ENCODE data around the gene ZBTB7C. TPM values are rescaled to one million over a fixed set of nuclear protein-coding genes. Genes with fewer than 3 reads are reported as not detected.

ZBTB7C gene
- total and polyA plus RNA-seq, 2 experiments from 2014 or later = 2.3 to 5.5 TPM

DNA sequence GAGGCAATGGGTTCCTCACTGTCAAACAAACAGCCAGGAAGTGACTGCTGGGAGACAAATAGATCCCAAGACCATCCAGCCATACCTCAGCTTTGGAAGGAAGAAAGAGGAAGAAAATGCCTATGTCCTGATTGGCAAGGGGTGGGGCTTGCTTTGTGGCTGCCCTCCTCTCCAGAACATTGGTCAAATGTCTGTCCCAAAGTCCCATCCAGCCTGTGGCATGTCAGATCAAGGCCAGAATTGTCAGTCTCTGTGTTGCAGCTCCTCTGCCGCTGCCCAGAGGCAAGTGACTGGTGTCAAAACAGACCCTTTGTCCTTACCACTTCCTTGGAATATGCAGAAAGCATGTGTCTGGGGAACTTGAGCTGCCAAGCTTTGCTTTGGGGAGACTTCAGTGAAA, 415.8 kb downstream of the ZBTB7C start:
- H3K27me3 ChIP-seq = no peaks in the 10 kb centered on the region
- no peak overlapping the region for H3K4me3 ChIP-seq
- peaks cover 5% of the 10 kb centered on the region for H3K4me1 ChIP-seq (ENCODE audit: low read depth)
- DNase-seq (ENCODE audit: low read depth in 1 of 2, low spot score in 1 of 2) = no peak
- no peak for TF ChIP-seq CTCF (IDR thresholded peaks at IDR 0.05; ENCODE audit: low read depth, low read length)
- H3K36me3 ChIP-seq = no peaks in the 10 kb centered on the region
- H3K27ac ChIP-seq = no peak overlapping the region
- no peaks in the 10 kb centered on the region for H3K9me3 ChIP-seq (ENCODE audit: low read depth)

DNA sequence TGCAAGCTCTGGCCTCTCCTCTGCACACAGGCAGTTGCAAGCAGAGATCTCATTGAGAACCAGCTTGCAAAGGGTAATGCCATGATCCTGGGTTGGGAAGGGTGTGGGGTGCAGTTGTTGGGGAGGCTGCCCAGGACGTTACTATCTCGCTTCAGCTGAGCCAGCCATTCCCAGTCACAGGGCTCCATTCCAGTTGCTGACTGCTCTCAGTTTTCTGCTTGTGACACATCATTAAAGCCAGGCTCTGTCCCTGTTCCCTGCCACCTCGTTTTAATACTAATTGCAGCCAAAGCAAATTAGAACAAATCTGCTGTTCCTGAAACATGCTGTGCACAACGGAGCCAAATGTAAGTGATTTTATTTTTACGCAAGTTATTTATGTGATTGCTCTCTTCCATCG, 416.2 kb downstream of the ZBTB7C start:
- DNase-seq (ENCODE audit: low read depth in 1 of 2, low spot score in 1 of 2) = no peak
- TF ChIP-seq CTCF (IDR thresholded peaks at IDR 0.05; ENCODE audit: low read depth, low read length) = no peak
- H3K4me1 ChIP-seq (ENCODE audit: low read depth) = peaks cover 5% of the 10 kb centered on the region

DNA sequence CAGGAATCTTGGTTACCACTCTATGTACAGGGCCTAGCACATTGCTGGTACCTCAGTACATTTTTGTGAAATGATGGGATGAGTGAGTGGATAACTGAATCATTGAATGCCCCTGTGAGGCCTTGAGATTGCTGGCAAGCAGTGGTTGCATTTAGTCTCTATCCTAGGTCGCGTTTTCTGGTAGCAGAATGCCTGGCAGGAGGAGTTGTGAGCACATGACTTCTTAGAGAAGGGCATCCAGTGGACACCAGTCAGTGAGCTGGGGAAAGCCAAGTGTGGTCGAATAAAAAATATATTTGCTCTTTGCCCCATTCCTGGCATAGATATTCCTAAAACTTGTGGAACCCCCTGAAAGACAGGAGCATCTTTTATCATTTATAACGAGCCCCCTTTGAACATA, 416.9 kb downstream of the ZBTB7C start:
- H3K4me1 ChIP-seq (ENCODE audit: low read depth) = peaks cover 5% of the 10 kb centered on the region
- H3K27me3 ChIP-seq = no peaks in the 10 kb centered on the region
- no peak for TF ChIP-seq CTCF (IDR thresholded peaks at IDR 0.05; ENCODE audit: low read depth, low read length)

More for the DNA sequence above, 416.2 kb downstream of the ZBTB7C start:
- no peak overlapping the region for H3K27ac ChIP-seq
- no peak overlapping the region for H3K4me3 ChIP-seq
- no peaks in the 10 kb centered on the region for H3K36me3 ChIP-seq
- no peaks in the 10 kb centered on the region for H3K27me3 ChIP-seq
- H3K9me3 ChIP-seq (ENCODE audit: low read depth) = no peaks in the 10 kb centered on the region

GRCh38 chr18:47990981-47991380, 418.2 kb downstream of the ZBTB7C start:
- no peak for DNase-seq (ENCODE audit: low read depth in 1 of 2, low spot score in 1 of 2)
- no peak overlapping the region for H3K4me3 ChIP-seq

More for the DNA sequence above, 416.9 kb downstream of the ZBTB7C start:
- no peak for DNase-seq (ENCODE audit: low read depth in 1 of 2, low spot score in 1 of 2)
- no peak overlapping the region for H3K4me3 ChIP-seq
- H3K27ac ChIP-seq = no peak overlapping the region
- H3K9me3 ChIP-seq (ENCODE audit: low read depth) = no peaks in the 10 kb centered on the region
- H3K36me3 ChIP-seq = no peaks in the 10 kb centered on the region

GRCh38 chr18:47987388-47987699, 421.8 kb downstream of the ZBTB7C start:
- H3K27ac ChIP-seq = no peak overlapping the region
- no peaks in the 10 kb centered on the region for H3K27me3 ChIP-seq
- DNase-seq (ENCODE audit: low read depth in 1 of 2, low spot score in 1 of 2) = no peak
- no peaks in the 10 kb centered on the region for H3K36me3 ChIP-seq
- H3K4me3 ChIP-seq = no peak overlapping the region
- H3K9me3 ChIP-seq (ENCODE audit: low read depth) = no peaks in the 10 kb centered on the region
- TF ChIP-seq CTCF (IDR thresholded peaks at IDR 0.05; ENCODE audit: low read depth, low read length) = no peak
- H3K4me1 ChIP-seq (ENCODE audit: low read depth) = peaks cover 5% of the 10 kb centered on the region

More at GRCh38 chr18:47990981-47991380, 418.2 kb downstream of the ZBTB7C start:
- H3K4me1 ChIP-seq (ENCODE audit: low read depth) = peaks cover 5% of the 10 kb centered on the region
- no peak overlapping the region for H3K27ac ChIP-seq
- H3K9me3 ChIP-seq (ENCODE audit: low read depth) = no peaks in the 10 kb centered on the region
- no peaks in the 10 kb centered on the region for H3K27me3 ChIP-seq
- H3K36me3 ChIP-seq = no peaks in the 10 kb centered on the region
- no peak for TF ChIP-seq CTCF (IDR thresholded peaks at IDR 0.05; ENCODE audit: low read depth, low read length)

All from cardiac muscle cell (in vitro differentiated cells and primary cell).